Epithelial cell of esophagus (primary cell): ENCODE measurements around the gene PIGX.

Source experiments
- DNase-seq: peaks from one replicate; pipeline ENCODE4 v3.0.0; 2010; ENCODE audit warnings: low read depth
- H3K4me3 ChIP-seq: 2 replicates; pipeline ENCODE4 v1.5.1; 2011; ENCODE audit warnings: mild to moderate bottlenecking, low read length, control low read depth
- TF ChIP-seq, protein P1 (sequence below): IDR thresholded peaks from 2 replicates; pipeline ENCODE4 v1.5.1; 2011; ENCODE audit warnings: low read depth, mild to moderate bottlenecking, low read length, control low read depth, inconsistent platforms; ENCODE audit not compliant: insufficient read depth; ENCODE audit errors: missing control alignments

Gene PIGX

DNA sequence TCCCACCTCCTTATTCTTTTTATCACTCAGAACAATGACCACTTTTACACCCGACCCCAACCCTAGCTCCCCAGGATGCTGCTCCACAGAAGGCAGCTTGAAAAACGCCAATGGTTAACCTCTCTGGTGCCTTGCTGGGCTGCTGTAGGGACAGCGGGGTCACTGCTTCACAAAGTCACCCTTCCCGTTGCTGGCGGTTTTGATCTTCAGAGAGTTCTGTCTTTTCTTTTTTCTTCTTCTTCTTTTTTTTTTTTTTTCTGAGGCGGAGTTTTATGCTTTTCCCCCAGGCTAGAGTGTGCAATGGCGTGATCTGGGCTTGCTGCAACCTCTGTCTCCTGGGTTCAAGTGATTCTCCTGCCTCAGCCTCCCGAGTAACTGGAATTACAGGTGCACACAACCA is 20.8 kb upstream of the PIGX start:
- DNase-seq, result no peak
- no peak overlapping the region for H3K4me3 ChIP-seq
- TF ChIP-seq, protein P1, sequence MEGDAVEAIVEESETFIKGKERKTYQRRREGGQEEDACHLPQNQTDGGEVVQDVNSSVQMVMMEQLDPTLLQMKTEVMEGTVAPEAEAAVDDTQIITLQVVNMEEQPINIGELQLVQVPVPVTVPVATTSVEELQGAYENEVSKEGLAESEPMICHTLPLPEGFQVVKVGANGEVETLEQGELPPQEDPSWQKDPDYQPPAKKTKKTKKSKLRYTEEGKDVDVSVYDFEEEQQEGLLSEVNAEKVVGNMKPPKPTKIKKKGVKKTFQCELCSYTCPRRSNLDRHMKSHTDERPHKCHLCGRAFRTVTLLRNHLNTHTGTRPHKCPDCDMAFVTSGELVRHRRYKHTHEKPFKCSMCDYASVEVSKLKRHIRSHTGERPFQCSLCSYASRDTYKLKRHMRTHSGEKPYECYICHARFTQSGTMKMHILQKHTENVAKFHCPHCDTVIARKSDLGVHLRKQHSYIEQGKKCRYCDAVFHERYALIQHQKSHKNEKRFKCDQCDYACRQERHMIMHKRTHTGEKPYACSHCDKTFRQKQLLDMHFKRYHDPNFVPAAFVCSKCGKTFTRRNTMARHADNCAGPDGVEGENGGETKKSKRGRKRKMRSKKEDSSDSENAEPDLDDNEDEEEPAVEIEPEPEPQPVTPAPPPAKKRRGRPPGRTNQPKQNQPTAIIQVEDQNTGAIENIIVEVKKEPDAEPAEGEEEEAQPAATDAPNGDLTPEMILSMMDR, result no peak

DNA sequence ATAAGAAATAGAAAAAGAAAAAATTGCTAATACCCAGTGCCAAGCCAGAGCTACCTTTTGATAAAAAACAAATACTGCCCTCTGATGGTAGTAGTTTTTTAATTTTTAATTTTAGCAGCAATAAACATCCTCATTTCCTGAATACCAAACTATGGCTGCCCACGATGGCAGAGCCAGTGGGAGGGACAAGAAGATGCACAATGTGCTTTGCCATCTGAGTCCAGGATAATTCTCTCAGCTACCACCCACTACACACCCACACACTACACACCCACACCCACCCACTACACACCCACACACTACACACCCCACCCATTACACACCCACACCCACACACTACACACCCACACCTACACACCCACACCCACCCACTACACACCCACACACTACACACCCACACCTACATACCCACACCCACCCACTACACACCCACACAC is 18.0 kb upstream of the PIGX start:
- TF ChIP-seq, protein P1, result no peak
- no peak for DNase-seq
- H3K4me3 ChIP-seq, result no peak overlapping the region

- no peak overlapping the region for H3K4me3 ChIP-seq
- DNase-seq, result no peak
- TF ChIP-seq, protein P1, result no peak
Observed at GRCh38 chr3:196694941-196695848, 17.0 kb upstream of the PIGX start.

DNA sequence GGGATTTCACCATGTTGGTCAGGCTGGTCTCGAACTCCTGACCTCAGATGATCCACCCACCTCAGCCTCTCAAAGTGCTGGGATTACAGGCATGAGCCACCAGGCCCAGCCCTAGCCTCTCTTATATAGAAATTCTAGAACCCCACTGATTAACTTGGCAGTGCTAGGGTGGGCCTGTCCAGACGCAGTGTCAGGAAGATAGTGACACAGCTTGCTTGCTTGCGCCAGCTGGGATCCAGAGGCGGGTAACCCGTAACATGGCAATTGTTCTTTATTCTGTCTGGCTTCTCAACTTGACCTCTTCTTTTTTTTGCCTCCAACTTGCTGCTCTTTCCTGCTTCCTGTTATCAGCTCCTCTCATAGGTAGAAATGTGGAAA is 16.3 kb upstream of the PIGX start:
- no peak for DNase-seq
- TF ChIP-seq, protein P1, result no peak
- no peak overlapping the region for H3K4me3 ChIP-seq

DNA sequence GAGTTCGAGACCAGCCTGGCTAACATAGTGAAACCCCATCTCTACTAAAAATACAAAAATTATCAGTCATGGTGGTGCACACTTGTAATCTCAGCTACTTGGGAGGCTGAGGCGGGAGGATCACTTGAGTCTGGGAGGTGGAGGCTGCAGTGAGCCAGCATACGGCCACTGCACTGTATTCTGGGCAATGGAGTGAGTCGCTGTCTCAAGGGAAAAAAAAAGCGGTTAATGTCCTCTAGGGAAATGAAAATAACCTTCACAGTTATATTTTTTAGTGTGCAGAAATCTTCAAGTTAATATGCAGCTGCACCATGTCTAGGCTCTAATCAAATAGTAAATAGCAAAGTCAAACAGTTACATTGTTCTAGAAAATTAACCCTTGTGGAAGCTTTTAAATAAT is 14.9 kb upstream of the PIGX start:
- H3K4me3 ChIP-seq, result no peak overlapping the region
- DNase-seq, result no peak
- TF ChIP-seq, protein P1, result no peak

GRCh38 chr3:196699749-196700148 is 12.4 kb upstream of the PIGX start:
- TF ChIP-seq, protein P1, result no peak
- H3K4me3 ChIP-seq, result no peak overlapping the region
- DNase-seq, result no peak

DNA sequence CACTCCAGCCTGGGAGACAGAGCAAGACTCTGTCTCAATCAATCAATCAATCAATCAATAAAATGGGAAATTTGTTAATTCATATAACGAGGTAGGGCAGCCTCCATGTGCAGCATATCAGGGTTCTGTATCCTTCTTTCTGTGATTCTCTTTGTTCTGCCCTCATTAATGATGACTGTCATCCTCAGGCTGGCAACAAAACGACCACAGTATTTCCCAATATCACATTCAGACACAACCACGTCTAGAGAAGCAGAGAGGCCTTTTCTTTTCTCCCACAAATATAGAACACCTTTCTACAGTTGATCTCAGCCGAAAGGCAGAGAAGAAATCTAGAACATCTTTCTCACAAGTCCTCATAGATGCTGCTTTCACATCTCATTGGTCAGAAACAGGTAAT is 11.4 kb upstream of the PIGX start:
- TF ChIP-seq, protein P1, result no peak
- no peak overlapping the region for H3K4me3 ChIP-seq
- no peak for DNase-seq
